Stimulated activated naive CD8-positive, alpha-beta T cell treated with anti-CD3 and anti-CD28 coated beads, Interleukin-15, Interleukin-2, amounts not matched to agents 100 ng/mL and 50 ng/mL, for 24 hours (primary cell): Measurements from ENCODE around the gene KCNQ1OT1.

Experiments
- H3K27ac Mint-ChIP-seq: one replicate; pipeline ENCODE4 v1.8.0; 2021; ENCODE audit warnings: mild to moderate bottlenecking, mixed read lengths
- H3K27me3 Mint-ChIP-seq: one replicate; pipeline ENCODE4 v1.8.0; 2021; ENCODE audit warnings: mixed read lengths
- H3K36me3 Mint-ChIP-seq: one replicate; pipeline ENCODE4 v1.8.0; 2021; ENCODE audit warnings: low read depth, mixed read lengths
- H3K4me1 Mint-ChIP-seq: one replicate; pipeline ENCODE4 v1.8.0; 2021; ENCODE audit warnings: low read depth, mixed read lengths
- H3K4me3 Mint-ChIP-seq: one replicate; pipeline ENCODE4 v1.8.0; 2021; ENCODE audit warnings: mild to moderate bottlenecking, mixed read lengths
- H3K9me3 Mint-ChIP-seq: one replicate; pipeline ENCODE4 v1.8.0; 2021; ENCODE audit warnings: mixed read lengths

Gene KCNQ1OT1

DNA sequence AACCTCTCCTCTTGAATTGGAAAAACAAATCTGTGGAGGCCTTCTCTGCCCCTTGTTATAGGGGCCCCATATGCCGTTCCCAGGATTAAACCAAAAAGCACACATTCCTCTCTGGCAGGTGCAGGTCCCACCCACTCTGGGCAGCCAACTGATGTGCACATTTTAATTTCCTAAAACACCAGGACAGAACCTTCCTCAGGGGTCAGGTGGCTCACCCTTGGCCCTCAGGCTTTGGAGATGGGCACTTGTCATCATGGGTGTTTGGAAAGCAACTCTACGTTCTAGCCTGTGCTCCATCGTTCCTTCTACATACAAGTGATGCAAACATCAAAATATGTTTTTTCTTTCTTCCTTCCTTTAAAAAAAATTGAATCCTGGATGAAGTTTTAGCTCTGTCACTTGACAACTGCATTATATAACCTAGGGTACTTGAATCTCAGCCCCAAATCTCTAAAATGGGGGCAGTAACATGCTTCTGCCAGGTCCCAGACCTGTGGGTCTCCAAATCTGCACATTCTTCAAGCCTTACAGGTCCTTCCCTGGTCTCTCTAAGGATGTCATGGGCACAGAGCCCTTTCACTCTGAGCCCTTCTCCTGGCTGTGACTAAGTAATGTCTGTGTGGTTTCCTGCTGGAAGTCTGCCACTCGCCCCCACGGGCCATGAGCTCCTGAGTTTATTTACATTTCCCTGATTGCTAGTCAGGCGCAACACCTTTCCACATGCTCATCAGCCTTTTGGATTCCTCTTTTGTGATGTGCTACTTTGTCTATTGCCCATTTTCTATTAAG lies 43.8 kb downstream of the KCNQ1OT1 start:
- no peak overlapping the region for H3K4me3 Mint-ChIP-seq
- peaks cover 9% of the 10 kb centered on the region for H3K4me1 Mint-ChIP-seq
- H3K27me3 Mint-ChIP-seq = no peaks in the 10 kb centered on the region
- peaks cover 5% of the 10 kb centered on the region for H3K9me3 Mint-ChIP-seq
- H3K27ac Mint-ChIP-seq = no peak overlapping the region
- H3K36me3 Mint-ChIP-seq = peaks cover 18% of the 10 kb centered on the region

GRCh38 chr11:2655016-2655719 lies 44.6 kb downstream of the KCNQ1OT1 start:
- peaks cover 24% of the 10 kb centered on the region for H3K36me3 Mint-ChIP-seq
- no peak overlapping the region for H3K4me3 Mint-ChIP-seq
- no peaks in the 10 kb centered on the region for H3K27me3 Mint-ChIP-seq
- peaks cover 10% of the 10 kb centered on the region for H3K9me3 Mint-ChIP-seq
- peaks cover 9% of the 10 kb centered on the region for H3K4me1 Mint-ChIP-seq
- no peak overlapping the region for H3K27ac Mint-ChIP-seq

GRCh38 chr11:2653930-2654739 lies 45.7 kb downstream of the KCNQ1OT1 start:
- Mint-ChIP-seq H3K4me3 (no peak overlapping the region), H3K27me3 (no peaks in the 10 kb centered on the region), H3K27ac (no peak overlapping the region), H3K36me3 (peaks cover 30% of the 10 kb centered on the region), H3K4me1 (peaks cover 9% of the 10 kb centered on the region), H3K9me3 (peaks cover 19% of the 10 kb centered on the region)

DNA sequence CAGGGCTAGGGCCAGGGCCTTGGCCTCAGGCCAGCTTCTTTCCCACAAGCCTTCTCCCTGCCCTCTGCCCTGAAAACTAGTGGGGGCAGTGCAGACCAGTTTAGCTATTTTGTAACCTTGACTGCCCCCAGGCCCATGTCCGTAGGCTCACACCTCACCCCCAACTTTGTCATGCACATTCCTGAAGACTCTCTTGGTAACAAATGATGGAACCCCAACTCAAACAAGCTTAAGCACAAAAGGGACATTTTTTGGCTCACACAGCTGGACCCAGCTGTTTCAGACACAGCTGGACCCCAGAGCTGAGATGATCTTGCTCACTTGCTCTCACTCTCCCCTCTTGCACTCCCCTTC lies 46.6 kb downstream of the KCNQ1OT1 start:
- Mint-ChIP-seq H3K27me3 (no peaks in the 10 kb centered on the region), H3K36me3 (peaks cover 30% of the 10 kb centered on the region), H3K9me3 (peaks cover 22% of the 10 kb centered on the region), H3K4me1 (peaks cover 9% of the 10 kb centered on the region), H3K27ac (no peak overlapping the region), H3K4me3 (no peak overlapping the region)

GRCh38 chr11:2652333-2653197 lies 47.2 kb downstream of the KCNQ1OT1 start:
- Mint-ChIP-seq H3K27ac (no peak overlapping the region), H3K27me3 (no peaks in the 10 kb centered on the region), H3K4me1 (peaks cover 9% of the 10 kb centered on the region)

GRCh38 chr11:2651826-2652271 lies 47.9 kb downstream of the KCNQ1OT1 start:
- Mint-ChIP-seq H3K27me3 (no peaks in the 10 kb centered on the region), H3K4me1 (peaks cover 9% of the 10 kb centered on the region), H3K27ac (no peak overlapping the region), H3K9me3 (peaks cover 31% of the 10 kb centered on the region), H3K4me3 (no peak overlapping the region), H3K36me3 (peaks cover 35% of the 10 kb centered on the region)

More at GRCh38 chr11:2652333-2653197, 47.2 kb downstream of the KCNQ1OT1 start:
- peaks cover 24% of the 10 kb centered on the region for H3K9me3 Mint-ChIP-seq
- no peak overlapping the region for H3K4me3 Mint-ChIP-seq
- H3K36me3 Mint-ChIP-seq = peaks cover 30% of the 10 kb centered on the region

GRCh38 chr11:2651054-2651617 lies 48.7 kb downstream of the KCNQ1OT1 start:
- H3K4me3 Mint-ChIP-seq = no peak overlapping the region
- no peaks in the 10 kb centered on the region for H3K27me3 Mint-ChIP-seq
- H3K36me3 Mint-ChIP-seq = peaks cover 32% of the 10 kb centered on the region
- no peak overlapping the region for H3K27ac Mint-ChIP-seq
- peaks cover 4% of the 10 kb centered on the region for H3K4me1 Mint-ChIP-seq
- H3K9me3 Mint-ChIP-seq = peaks cover 31% of the 10 kb centered on the region

GRCh38 chr11:2650343-2650867 lies 49.4 kb downstream of the KCNQ1OT1 start:
- H3K27me3 Mint-ChIP-seq = no peaks in the 10 kb centered on the region
- H3K27ac Mint-ChIP-seq = no peak overlapping the region
- H3K36me3 Mint-ChIP-seq = peaks cover 30% of the 10 kb centered on the region
- peaks cover 31% of the 10 kb centered on the region for H3K9me3 Mint-ChIP-seq
- no peak overlapping the region for H3K4me3 Mint-ChIP-seq
- H3K4me1 Mint-ChIP-seq = no peaks in the 10 kb centered on the region

GRCh38 chr11:2649848-2650247 lies 49.9 kb downstream of the KCNQ1OT1 start:
- Mint-ChIP-seq H3K9me3 (peaks cover 31% of the 10 kb centered on the region), H3K4me1 (no peaks in the 10 kb centered on the region), H3K27ac (no peak overlapping the region), H3K27me3 (no peaks in the 10 kb centered on the region), H3K4me3 (no peak overlapping the region), H3K36me3 (peaks cover 30% of the 10 kb centered on the region)

- no peak overlapping the region for H3K4me3 Mint-ChIP-seq
- peaks cover 34% of the 10 kb centered on the region for H3K36me3 Mint-ChIP-seq
- no peak overlapping the region for H3K27ac Mint-ChIP-seq
- no peaks in the 10 kb centered on the region for H3K4me1 Mint-ChIP-seq
- peaks cover 34% of the 10 kb centered on the region for H3K9me3 Mint-ChIP-seq
- no peaks in the 10 kb centered on the region for H3K27me3 Mint-ChIP-seq
These were observed 50.4 kb downstream of the KCNQ1OT1 start for GRCh38 chr11:2649400-2649799.

DNA sequence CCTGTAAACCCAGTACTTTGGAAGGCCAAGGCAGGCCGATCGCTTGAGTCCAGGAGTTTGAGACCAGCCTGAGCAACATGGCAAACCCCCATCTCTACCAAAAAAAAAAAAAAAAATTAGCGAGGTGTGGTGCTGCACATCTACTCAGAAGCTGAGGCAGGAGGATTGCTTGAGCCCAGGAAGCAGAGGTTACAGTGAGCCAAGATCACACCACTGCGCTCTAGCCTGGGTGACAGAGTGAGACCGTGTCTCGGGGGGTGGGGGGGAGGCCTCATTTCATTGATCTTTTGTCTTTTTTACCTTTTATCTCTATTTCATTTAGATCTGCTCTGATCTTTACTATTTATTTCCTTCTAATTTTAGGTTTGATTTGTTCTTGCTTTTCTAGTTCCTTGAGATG lies 51.8 kb downstream of the KCNQ1OT1 start:
- H3K36me3 Mint-ChIP-seq = peaks cover 48% of the 10 kb centered on the region
- H3K9me3 Mint-ChIP-seq = peaks cover 45% of the 10 kb centered on the region
- H3K27ac Mint-ChIP-seq = no peak overlapping the region
- no peak overlapping the region for H3K4me3 Mint-ChIP-seq
- H3K4me1 Mint-ChIP-seq = no peaks in the 10 kb centered on the region
- H3K27me3 Mint-ChIP-seq = no peaks in the 10 kb centered on the region

- no peak overlapping the region for H3K27ac Mint-ChIP-seq
- no peaks in the 10 kb centered on the region for H3K4me1 Mint-ChIP-seq
- no peak overlapping the region for H3K4me3 Mint-ChIP-seq
- H3K36me3 Mint-ChIP-seq = peaks cover 54% of the 10 kb centered on the region
- H3K9me3 Mint-ChIP-seq = peaks cover 51% of the 10 kb centered on the region
- H3K27me3 Mint-ChIP-seq = no peaks in the 10 kb centered on the region
These were observed 52.6 kb downstream of the KCNQ1OT1 start for GRCh38 chr11:2647167-2647566.

DNA sequence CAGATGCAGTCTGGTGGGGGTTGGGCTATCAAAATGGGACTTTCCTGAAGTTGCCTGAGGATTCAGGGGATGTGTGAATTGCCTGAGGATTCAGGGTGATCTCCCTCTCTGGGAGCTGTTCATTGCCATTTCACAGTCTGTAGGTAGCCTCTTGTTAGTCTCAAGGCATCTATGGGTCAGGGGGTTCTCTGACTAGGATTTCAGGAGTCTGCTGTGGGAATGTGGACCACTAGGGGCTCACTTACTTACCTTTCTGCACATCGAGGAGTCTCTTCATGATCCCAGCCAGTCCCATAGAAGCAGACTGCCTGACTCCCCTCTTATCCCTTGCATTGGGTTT lies 54.0 kb downstream of the KCNQ1OT1 start:
- no peaks in the 10 kb centered on the region for H3K4me1 Mint-ChIP-seq
- no peak overlapping the region for H3K27ac Mint-ChIP-seq
- H3K4me3 Mint-ChIP-seq = no peak overlapping the region
- no peaks in the 10 kb centered on the region for H3K27me3 Mint-ChIP-seq
- peaks cover 60% of the 10 kb centered on the region for H3K9me3 Mint-ChIP-seq
- H3K36me3 Mint-ChIP-seq = peaks cover 63% of the 10 kb centered on the region
